Central memory CD4-positive, alpha-beta T cell (primary cell): ENCODE results near the gene NPFF.
"Not testable (repeated sequence)": the region's sequence is repeated elsewhere in the genome, so short reads cannot be mapped to it uniquely, and the experiment has no call there.

Experiments
- DNase-seq: peaks from one replicate; pipeline ENCODE4 v3.0.0; 2022

NPFF gene

GRCh38 chr12:53493610-53494391 lies 13.5 kb downstream of the NPFF start:
- no peak for DNase-seq

DNA sequence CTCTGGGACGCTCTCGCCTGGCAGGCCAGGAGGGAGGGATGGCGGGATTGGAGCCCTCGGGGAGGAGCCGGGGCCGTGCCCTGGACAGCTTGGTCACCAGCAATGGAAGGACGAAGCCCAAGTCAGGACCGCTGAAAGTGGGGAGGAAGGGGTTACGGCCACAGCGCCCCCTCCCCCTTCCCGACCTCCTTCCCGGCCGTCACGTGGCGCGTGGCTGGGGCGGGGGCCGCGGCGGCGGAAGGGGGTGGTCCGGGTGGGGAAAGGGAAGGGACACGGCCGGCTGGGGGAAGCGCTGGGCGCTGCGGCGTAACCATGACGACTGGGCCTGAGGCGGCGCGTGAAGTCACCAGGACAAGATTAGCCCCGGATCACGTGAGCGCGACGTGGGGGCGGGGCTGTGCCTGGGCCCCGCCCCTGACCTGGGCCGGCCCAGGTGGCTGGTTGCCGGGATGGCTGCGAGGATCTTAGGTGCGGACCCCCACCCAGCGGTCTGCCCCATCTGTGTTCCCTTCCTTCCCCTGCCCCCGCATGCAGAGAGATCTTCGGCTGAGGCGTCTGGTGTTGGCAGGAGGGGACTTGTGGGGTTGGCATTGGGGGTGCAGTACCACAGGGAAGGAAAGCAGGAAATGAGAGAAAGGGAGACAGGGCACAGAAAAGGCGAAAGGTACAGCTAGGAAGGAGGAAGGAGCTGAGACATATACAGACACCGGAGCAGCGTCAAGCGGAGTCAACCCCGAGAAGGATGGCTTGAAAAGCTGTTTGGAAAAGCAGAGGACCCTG lies 14.3 kb downstream of the NPFF start:
- peak; percentile 80 for DNase-seq

DNA sequence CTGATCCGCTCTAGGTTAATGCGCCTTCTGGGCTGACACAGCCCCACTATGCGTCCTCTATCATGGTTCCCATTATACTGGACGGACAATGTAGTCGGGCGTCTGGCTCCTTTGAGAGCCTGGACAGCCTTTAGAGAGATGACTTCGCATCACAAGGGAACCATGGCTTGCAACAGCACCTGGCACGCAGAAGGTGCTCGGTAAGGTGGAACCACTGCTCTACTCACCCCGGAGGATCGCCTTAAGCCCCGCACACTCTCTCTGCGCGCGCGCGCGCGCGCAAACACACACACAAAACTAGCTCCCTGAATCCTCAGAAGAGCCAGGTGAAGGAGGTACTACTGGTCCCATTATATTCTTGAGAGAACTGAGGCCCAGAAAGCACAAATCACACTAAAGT lies 15.1 kb downstream of the NPFF start:
- no peak for DNase-seq

- DNase-seq = no peak
Measured at GRCh38 chr12:53489242-53489864, 17.9 kb downstream of the NPFF start.

GRCh38 chr12:53486736-53487487 lies 20.4 kb downstream of the NPFF start:
- DNase-seq = no peak

DNA sequence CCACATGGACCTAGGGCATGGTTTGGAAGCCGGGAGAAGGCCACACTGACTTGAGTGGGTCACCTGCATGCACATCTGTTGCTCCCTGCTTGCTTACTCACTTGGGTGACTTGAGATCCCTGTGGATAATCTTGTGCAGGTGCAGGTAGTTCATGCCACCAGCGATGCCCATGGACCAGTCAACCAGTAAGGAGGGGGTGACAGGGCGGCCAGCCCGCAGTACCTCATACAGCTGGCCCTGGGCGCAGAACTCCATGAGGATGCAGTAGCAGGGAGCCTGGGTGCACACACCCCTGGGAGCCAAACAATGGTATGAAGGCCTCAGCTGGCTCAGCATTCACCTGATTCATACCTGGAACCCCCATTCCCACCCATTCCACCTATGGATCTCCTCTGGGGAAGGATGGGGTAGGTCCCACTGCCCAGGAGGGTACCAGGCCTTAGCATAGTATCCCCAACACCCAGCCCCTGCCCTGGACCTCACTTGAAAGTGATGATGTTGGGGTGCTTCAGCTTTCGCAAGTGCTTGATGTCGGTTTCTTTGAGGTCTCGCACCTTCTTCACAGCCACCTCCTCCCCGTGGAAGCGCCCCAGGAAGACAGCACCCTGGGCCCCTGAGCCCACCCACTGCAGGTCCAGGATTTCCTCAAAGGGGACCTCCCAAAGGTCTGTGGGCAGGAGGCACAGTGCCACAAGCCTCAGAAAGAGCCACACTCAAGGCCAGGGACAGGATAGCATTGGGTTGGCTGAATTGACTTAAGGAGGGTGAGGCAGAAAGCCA lies 21.1 kb downstream of the NPFF start:
- DNase-seq = no peak

- DNase-seq = no peak
Measured at GRCh38 chr12:53484686-53485575, 22.4 kb downstream of the NPFF start.

- no peak for DNase-seq
Measured at GRCh38 chr12:53483979-53484377, 23.3 kb downstream of the NPFF start.

- no peak for DNase-seq
Measured at GRCh38 chr12:53483225-53483978, 23.9 kb downstream of the NPFF start.

DNA sequence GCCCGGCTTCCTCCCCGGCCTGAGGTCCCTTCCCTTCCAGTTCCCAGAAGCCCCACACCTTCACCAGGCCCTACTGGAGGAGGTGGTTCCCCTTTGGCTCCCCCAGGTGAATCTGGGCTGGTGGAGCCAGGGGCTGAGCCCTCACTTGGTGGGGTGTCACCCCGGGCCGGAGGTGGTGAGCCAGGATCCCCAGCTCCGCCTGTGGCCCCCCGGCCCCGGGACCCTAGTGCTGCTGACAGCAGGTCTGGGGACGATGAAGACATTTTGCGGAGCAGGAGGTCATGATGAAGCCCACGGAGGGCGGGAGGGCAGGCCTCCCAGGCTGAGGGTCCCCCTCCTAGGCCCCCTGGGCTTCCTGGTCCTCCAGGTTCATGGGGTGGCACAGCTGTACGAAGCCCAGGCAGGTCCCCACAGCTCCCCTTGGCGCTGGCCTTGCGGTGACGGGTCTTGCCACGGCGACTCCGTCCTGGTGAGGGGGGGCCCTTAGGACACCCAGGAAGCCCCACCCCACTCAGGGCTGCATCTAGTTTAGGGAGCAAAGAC lies 24.6 kb downstream of the NPFF start:
- no peak for DNase-seq

- DNase-seq = no peak
Measured at GRCh38 chr12:53481939-53482586, 25.2 kb downstream of the NPFF start.

DNA sequence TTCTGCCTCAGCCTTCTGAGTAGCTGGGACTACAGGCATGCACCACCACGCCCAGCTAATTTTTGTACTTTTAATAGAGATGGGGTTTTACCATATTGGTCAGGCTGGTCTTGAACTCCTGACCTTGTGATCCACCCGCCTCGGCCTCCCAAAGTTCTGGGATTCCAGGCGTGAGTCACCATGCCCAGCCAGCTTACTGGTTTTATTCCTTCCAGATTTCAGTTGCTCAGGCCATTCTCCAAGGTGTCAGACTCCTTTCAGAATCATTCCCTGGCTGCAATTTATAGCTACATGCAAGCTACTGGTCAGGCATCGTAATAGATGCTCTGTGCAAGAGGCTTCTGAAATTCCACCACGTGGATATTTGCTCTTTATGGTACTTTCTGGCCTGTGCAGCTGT lies 25.8 kb downstream of the NPFF start:
- DNase-seq = not testable (repeated sequence)

GRCh38 chr12:53480491-53481442 lies 26.5 kb downstream of the NPFF start:
- DNase-seq = no peak

DNA sequence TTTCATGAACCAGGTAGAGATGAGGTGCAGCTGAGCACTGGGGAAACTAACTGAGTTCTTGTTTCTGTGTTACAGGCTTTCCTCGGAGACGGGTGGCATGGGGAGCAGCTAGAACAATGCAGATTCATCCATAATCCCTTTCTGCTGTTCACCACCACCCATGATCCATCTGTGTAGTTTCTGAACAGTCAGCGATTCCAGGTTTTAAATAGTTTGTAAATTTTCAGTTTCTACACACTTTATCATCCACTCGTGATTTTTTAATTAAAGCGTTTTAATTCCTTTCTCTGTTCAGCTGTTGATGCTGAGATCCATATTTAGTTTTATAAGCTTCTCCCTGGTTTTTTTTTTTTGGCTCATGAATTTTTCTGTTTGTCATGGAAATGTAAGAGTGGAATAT lies 28.0 kb downstream of the NPFF start:
- DNase-seq = no peak

- DNase-seq = no peak
Measured at GRCh38 chr12:53478865-53479264, 28.4 kb downstream of the NPFF start.

- DNase-seq = no peak
Measured at GRCh38 chr12:53476769-53477209, 30.5 kb downstream of the NPFF start.

DNA sequence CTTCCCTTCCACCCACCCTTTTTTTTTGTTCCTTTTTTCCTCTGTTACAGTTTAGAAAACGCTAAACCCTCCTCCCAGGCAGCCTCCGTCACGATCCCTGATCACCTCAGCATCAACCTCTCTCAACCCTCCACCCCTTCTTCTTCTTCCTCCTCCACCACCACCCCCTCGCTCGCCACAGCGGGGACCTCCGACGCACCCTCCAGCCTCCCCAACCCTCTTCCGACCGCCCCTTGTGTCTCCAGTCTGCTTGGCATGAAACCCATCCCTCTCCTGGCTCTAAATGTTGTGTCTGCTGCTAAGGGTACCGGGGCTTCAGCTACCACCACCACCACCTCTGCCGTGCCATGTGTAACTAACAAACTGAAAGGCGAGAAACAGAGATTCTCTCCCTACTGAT lies 32.5 kb downstream of the NPFF start:
- DNase-seq = no peak

DNA sequence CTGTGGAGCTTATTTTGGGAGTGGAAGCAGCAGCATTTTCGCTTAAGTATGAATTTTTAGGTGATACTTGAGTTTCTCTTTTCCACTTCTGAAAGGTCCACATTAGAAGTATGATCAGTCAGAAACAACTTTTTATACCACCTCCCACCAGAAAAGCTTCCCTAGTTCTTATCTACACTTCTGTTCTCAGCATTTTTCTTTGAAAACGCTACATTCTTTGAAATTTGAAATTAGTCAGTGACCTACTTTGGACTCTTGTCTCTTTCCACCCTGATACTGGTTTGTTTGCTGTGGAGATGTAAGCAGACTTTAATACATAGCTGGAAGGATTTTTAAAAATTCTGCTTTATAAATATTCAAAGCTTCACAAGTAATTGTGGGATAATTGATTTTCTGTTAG lies 33.2 kb downstream of the NPFF start:
- no peak for DNase-seq
